Tibial nerve (tissue), 3 donors: Measurements from ENCODE around the gene ARHGAP15.

Source experiments
- POLR2A ChIP-seq, 2 donors: fragments of 450-650 bp; IDR thresholded peaks; one replicate each; pipeline ENCODE4 v1.6.1; 2017; ENCODE audit warnings: antibody characterized with exemption in 2 of 2, mild to moderate bottlenecking in 2 of 2, moderate library complexity in 2 of 2
- TF ChIP-seq, protein P1 (sequence below), 5 experiments: fragments of 200-600 bp in 3 of 5; fragments of 450-650 bp in 2 of 5; sonication (generic) in 3 of 5; IDR thresholded peaks; one replicate each; pipeline ENCODE4 v1.5.1; 2016 to 2019; ENCODE audit warnings: antibody characterized with exemption in 5 of 5, mild to moderate bottlenecking in 3 of 5, moderate library complexity in 2 of 5

GRCh38 chr2:143603846-143604565 is 474.8 kb downstream of the ARHGAP15 start:
- TF ChIP-seq, protein P1, sequence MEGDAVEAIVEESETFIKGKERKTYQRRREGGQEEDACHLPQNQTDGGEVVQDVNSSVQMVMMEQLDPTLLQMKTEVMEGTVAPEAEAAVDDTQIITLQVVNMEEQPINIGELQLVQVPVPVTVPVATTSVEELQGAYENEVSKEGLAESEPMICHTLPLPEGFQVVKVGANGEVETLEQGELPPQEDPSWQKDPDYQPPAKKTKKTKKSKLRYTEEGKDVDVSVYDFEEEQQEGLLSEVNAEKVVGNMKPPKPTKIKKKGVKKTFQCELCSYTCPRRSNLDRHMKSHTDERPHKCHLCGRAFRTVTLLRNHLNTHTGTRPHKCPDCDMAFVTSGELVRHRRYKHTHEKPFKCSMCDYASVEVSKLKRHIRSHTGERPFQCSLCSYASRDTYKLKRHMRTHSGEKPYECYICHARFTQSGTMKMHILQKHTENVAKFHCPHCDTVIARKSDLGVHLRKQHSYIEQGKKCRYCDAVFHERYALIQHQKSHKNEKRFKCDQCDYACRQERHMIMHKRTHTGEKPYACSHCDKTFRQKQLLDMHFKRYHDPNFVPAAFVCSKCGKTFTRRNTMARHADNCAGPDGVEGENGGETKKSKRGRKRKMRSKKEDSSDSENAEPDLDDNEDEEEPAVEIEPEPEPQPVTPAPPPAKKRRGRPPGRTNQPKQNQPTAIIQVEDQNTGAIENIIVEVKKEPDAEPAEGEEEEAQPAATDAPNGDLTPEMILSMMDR (IDR thresholded peaks at IDR 0.05): no peak
- TF ChIP-seq POLR2A (IDR thresholded peaks at IDR 0.05): no peak
